ENCODE data around the gene CASK.

The CASK gene

GRCh38 chrX:41475591-41476241 lies 447.6 kb downstream of the CASK start:
- no peak for TF ChIP-seq CTCF (IDR thresholded peaks at IDR 0.05; ENCODE audit: low read depth, low read length, poor library complexity, severe bottlenecking)
- TF ChIP-seq EZH2phosphoT487 (IDR thresholded peaks at IDR 0.05; ENCODE audit: borderline replicate concordance, low read length), result no peak
- H3K27ac ChIP-seq (ENCODE audit: low read depth, low read length), result no peak overlapping the region

GRCh38 chrX:41475191-41475590 lies 448.2 kb downstream of the CASK start:
- Histone ChIP-seq H3K79me2 (ENCODE audit: control insufficient read depth, low read length) (no peaks in the 10 kb centered on the region), H3K9me2 (replicated peaks; ENCODE audit: control insufficient read depth, low read length) (no peaks in the 10 kb centered on the region), H4K20me1 (ENCODE audit: control insufficient read depth, insufficient read depth, low read depth, low read length) (no peaks in the 10 kb centered on the region), H3K9me3 (ENCODE audit: control insufficient read depth, insufficient read depth, low read length) (no peaks in the 10 kb centered on the region), H3K4me1 (ENCODE audit: control insufficient read depth, low read length) (no peaks in the 10 kb centered on the region), H3F3A (ENCODE audit: control insufficient read depth, insufficient read depth) (no peaks in the 10 kb centered on the region), H3K27ac (ENCODE audit: low read depth, low read length) (no peak overlapping the region), H3K27me3 (ENCODE audit: control insufficient read depth, low read length) (no peaks in the 10 kb centered on the region), H3K4me3 (ENCODE audit: low read length) (no peak overlapping the region), H3K4me2 (ENCODE audit: low read length) (no peak overlapping the region), H3K36me3 (ENCODE audit: control insufficient read depth, low read length) (no peaks in the 10 kb centered on the region)
- TF ChIP-seq EZH2phosphoT487 (IDR thresholded peaks at IDR 0.05; ENCODE audit: borderline replicate concordance, low read length), result no peak
- TF ChIP-seq CTCF (IDR thresholded peaks at IDR 0.05; ENCODE audit: low read depth, low read length, poor library complexity, severe bottlenecking), result no peak

More at GRCh38 chrX:41475591-41476241, 447.6 kb downstream of the CASK start:
- no peaks in the 10 kb centered on the region for H3K36me3 ChIP-seq (ENCODE audit: control insufficient read depth, low read length)
- H3K9me2 ChIP-seq (replicated peaks; ENCODE audit: control insufficient read depth, low read length), result no peaks in the 10 kb centered on the region
- no peaks in the 10 kb centered on the region for H3K4me1 ChIP-seq (ENCODE audit: control insufficient read depth, low read length)
- no peaks in the 10 kb centered on the region for H4K20me1 ChIP-seq (ENCODE audit: control insufficient read depth, insufficient read depth, low read depth, low read length)
- no peak overlapping the region for H3K4me2 ChIP-seq (ENCODE audit: low read length)
- no peaks in the 10 kb centered on the region for H3F3A ChIP-seq (ENCODE audit: control insufficient read depth, insufficient read depth)
- no peak overlapping the region for H3K4me3 ChIP-seq (ENCODE audit: low read length)
- no peaks in the 10 kb centered on the region for H3K9me3 ChIP-seq (ENCODE audit: control insufficient read depth, insufficient read depth, low read length)
- no peaks in the 10 kb centered on the region for H3K27me3 ChIP-seq (ENCODE audit: control insufficient read depth, low read length)
- no peaks in the 10 kb centered on the region for H3K79me2 ChIP-seq (ENCODE audit: control insufficient read depth, low read length)

- H3K9me2 ChIP-seq (replicated peaks; ENCODE audit: control insufficient read depth, low read length), result no peaks in the 10 kb centered on the region
- no peaks in the 10 kb centered on the region for H3K4me1 ChIP-seq (ENCODE audit: control insufficient read depth, low read length)
- TF ChIP-seq EZH2phosphoT487 (IDR thresholded peaks at IDR 0.05; ENCODE audit: borderline replicate concordance, low read length) (no peak), CTCF (IDR thresholded peaks at IDR 0.05; ENCODE audit: low read depth, low read length, poor library complexity, severe bottlenecking) (no peak)
- no peak overlapping the region for H3K27ac ChIP-seq (ENCODE audit: low read depth, low read length)
- H4K20me1 ChIP-seq (ENCODE audit: control insufficient read depth, insufficient read depth, low read depth, low read length), result no peaks in the 10 kb centered on the region
- no peaks in the 10 kb centered on the region for H3K27me3 ChIP-seq (ENCODE audit: control insufficient read depth, low read length)
- no peak overlapping the region for H3K4me3 ChIP-seq (ENCODE audit: low read length)
- no peaks in the 10 kb centered on the region for H3F3A ChIP-seq (ENCODE audit: control insufficient read depth, insufficient read depth)
- H3K4me2 ChIP-seq (ENCODE audit: low read length), result no peak overlapping the region
- H3K79me2 ChIP-seq (ENCODE audit: control insufficient read depth, low read length), result no peaks in the 10 kb centered on the region
- H3K9me3 ChIP-seq (ENCODE audit: control insufficient read depth, insufficient read depth, low read length), result no peaks in the 10 kb centered on the region
- H3K36me3 ChIP-seq (ENCODE audit: control insufficient read depth, low read length), result no peaks in the 10 kb centered on the region
Observed at GRCh38 chrX:41474726-41475100, 448.6 kb downstream of the CASK start.
